NCI-H2196 treated with DMSO at 0.1 percent for 48 hours (cell line): ENCODE results near the gene FOXO3.

Experiments used
- DNase-seq: peaks from one replicate; lab custom pipeline; 2025; ENCODE audit not compliant: unreplicated experiment; lab: John Stamatoyannopoulos, UW

The FOXO3 gene

DNA sequence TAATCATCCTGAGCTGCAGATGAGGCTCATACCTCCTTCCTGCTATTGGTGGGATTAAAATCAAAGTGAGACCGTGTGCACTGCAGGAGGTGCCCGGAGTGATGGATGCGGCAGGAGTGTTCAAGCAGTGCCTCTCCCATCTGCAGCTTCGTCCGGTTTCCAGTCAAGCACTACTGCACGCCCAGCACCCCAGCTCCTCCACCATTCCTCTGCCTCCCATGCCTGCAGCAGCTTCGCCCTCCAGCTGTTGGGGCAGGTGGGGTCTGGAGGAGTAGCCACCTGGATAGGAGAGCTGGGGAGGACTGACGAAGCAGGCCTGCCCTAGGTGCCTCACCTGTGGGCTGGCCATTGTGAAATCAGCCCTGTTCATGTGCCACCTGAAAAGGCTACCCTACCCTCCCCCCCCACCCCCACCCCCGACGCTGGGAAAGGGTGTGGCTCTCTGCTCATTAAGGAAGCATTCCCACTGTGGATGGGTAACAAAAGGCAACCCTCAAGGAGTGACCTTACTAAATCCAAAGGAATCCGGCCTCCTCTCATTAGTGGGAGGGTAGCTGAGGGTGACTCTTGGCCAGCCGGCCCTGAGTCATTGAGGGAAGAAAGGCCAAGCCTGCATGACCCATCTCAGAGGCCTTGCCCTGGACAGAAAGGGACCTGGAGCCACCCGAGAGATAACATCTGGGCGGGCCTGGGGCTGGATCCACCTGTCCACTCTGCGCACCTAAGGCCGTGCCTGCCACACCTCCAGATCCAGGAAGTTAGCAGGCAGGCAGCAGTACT is 171.6 kb downstream of the FOXO3 start:
- no peak for DNase-seq

DNA sequence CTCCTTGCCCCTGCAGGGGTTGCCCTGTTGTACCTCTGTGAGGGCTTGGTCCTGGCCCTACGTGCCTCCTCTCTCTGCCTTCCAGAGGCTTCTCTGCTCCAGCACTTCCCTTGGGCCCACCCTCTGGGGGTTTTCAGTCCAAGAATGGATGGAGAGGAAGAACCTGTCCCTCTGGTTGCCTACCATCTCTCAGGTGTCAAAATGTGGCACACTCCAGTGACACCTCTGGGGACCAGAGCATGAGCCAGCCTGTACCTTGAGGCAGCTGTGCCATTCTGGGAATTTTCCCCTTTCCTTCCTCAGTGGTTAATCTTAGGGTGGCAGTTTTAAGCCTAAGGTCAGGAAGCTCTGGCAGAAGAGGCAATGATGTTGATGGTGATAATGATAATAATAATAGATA is 172.3 kb downstream of the FOXO3 start:
- no peak for DNase-seq

DNA sequence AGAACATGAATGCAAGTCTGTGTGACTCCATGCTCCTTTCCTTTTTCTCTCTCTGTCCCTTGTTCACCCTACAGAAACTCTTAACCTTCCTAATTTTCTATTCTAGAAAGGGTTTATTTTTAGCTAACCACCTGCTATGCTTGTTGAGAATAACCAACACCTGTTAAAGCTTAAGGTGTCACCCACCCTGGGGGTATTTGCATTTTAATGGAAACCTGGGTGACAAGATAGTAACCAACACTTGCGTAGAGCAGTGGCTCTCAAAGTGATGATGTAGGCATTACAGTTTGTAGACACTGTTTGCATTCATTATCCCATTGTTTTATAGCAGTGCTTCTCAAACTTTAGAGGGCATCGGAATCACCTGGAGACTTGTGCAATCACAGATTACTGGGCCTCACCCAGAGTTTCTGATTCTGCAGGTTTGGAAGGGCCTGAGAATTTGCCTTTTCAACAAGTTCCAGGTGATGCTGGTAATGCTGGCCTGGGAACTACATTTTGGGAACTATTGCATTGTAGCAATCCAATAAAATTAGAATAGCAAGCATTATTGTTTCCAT is 173.1 kb downstream of the FOXO3 start:
- no peak for DNase-seq
